ENCODE measurements around the gene TEX26. TPM values are rescaled to one million over a fixed set of nuclear protein-coding genes. Genes with fewer than 3 reads are reported as not detected.

The TEX26 gene
- polyA plus RNA-seq, 1 donor from 2014 or later: not detected

DNA sequence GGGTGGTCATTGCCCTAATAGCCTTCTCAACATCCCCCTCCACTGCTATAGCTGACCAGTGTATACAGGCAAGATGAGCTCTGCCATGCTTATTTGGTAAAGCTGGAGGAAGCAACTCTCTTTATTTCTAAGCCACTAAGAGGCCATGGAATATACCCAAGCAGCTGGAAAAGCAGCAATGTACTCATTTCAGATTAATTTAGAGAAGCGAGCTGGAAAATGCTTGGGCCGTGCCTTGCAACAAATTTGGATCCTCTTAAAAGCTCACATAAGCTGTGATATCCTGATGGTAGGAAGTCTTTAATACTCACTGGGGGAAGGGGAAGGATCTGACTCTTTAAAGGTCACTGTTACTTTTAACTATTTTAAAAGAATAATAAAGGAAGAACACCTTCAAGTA, 77.8 kb downstream of the TEX26 start:
- Histone ChIP-seq H3K27ac (ENCODE audit: low read length) (no peak overlapping the region), H3K79me2 (replicated peaks; ENCODE audit: insufficient read depth, low read length) (no peaks in the 10 kb centered on the region), H2AFZ (ENCODE audit: low read depth, low read length) (no peak overlapping the region), H4K20me1 (ENCODE audit: insufficient read depth) (no peaks in the 10 kb centered on the region), H3F3A (ENCODE audit: insufficient read depth, low read length, poor library complexity, severe bottlenecking) (peaks cover 5% of the 10 kb centered on the region), H3K4me2 (ENCODE audit: low read length) (no peak overlapping the region), H3K9me2 (ENCODE audit: insufficient read depth, low read length) (no peaks in the 10 kb centered on the region), H3K27me3 (ENCODE audit: insufficient read depth, low read depth, low read length) (no peaks in the 10 kb centered on the region), H3K36me3 (ENCODE audit: insufficient read depth, low read length) (no peaks in the 10 kb centered on the region), H3K9ac (ENCODE audit: low read length) (no peak overlapping the region), H3K4me3 (ENCODE audit: low read length) (no peak overlapping the region), H3K9me3 (ENCODE audit: low read length) (no peaks in the 10 kb centered on the region)
- TF ChIP-seq MXI1 (conservative IDR thresholded peaks at IDR 0.05; ENCODE audit: poor library complexity, severe bottlenecking) (no peak), RAD21 (conservative IDR thresholded peaks at IDR 0.05) (no peak), POLR2AphosphoS5 (IDR thresholded peaks at IDR 0.05) (no peak)

DNA sequence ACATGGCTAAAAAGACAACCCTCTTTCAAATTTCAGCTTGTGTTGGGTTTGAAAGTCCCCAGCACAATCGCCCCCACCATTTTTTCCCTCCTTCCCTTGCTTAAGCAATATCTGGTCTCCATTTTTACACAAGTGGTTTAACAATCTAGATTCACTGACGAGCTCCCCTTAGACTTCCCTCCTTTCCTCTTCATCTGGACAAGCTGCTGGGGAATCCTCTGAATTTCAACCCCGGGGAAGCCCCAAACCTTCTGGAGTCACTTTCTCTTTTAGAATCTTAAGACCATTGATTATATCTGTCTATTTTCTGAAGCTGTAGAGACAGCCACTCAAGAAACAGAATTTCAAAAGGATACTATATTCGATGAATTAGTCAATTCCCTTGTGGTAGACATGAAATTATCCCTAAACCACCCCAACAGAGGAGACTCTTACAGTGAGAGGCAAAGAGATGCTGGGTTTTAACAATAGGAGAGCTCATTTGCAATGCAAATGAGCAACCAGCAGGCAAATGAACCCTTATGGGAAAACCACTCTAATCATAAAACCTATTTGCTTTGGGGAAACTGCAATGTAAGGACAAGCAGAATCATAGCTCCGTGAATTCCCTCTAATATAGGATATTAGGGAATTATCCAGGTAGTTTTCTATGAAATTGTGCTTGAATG, 78.9 kb downstream of the TEX26 start:
- H3K27me3 ChIP-seq (ENCODE audit: insufficient read depth, low read depth, low read length): no peaks in the 10 kb centered on the region
- no peaks in the 10 kb centered on the region for H4K20me1 ChIP-seq (ENCODE audit: insufficient read depth)
- H3K9me3 ChIP-seq (ENCODE audit: low read length): no peaks in the 10 kb centered on the region
- peak overlapping the region; percentile 72 for H3K27ac ChIP-seq (ENCODE audit: low read length)
- peaks cover 5% of the 10 kb centered on the region for H3F3A ChIP-seq (ENCODE audit: insufficient read depth, low read length, poor library complexity, severe bottlenecking)
- no peaks in the 10 kb centered on the region for H3K9me2 ChIP-seq (ENCODE audit: insufficient read depth, low read length)
- peak overlapping the region; percentile 42 for H3K4me2 ChIP-seq (ENCODE audit: low read length)
- peak overlapping the region; percentile 34 for H3K4me3 ChIP-seq (ENCODE audit: low read length)
- H3K36me3 ChIP-seq (ENCODE audit: insufficient read depth, low read length): no peaks in the 10 kb centered on the region
- peak overlapping the region; percentile 17 for H3K9ac ChIP-seq (ENCODE audit: low read length)
- H2AFZ ChIP-seq (ENCODE audit: low read depth, low read length): no peak overlapping the region
- no peaks in the 10 kb centered on the region for H3K79me2 ChIP-seq (replicated peaks; ENCODE audit: insufficient read depth, low read length)
- TF ChIP-seq POLR2AphosphoS5 (IDR thresholded peaks at IDR 0.05): peak; percentile 23
- TF ChIP-seq, protein P1, sequence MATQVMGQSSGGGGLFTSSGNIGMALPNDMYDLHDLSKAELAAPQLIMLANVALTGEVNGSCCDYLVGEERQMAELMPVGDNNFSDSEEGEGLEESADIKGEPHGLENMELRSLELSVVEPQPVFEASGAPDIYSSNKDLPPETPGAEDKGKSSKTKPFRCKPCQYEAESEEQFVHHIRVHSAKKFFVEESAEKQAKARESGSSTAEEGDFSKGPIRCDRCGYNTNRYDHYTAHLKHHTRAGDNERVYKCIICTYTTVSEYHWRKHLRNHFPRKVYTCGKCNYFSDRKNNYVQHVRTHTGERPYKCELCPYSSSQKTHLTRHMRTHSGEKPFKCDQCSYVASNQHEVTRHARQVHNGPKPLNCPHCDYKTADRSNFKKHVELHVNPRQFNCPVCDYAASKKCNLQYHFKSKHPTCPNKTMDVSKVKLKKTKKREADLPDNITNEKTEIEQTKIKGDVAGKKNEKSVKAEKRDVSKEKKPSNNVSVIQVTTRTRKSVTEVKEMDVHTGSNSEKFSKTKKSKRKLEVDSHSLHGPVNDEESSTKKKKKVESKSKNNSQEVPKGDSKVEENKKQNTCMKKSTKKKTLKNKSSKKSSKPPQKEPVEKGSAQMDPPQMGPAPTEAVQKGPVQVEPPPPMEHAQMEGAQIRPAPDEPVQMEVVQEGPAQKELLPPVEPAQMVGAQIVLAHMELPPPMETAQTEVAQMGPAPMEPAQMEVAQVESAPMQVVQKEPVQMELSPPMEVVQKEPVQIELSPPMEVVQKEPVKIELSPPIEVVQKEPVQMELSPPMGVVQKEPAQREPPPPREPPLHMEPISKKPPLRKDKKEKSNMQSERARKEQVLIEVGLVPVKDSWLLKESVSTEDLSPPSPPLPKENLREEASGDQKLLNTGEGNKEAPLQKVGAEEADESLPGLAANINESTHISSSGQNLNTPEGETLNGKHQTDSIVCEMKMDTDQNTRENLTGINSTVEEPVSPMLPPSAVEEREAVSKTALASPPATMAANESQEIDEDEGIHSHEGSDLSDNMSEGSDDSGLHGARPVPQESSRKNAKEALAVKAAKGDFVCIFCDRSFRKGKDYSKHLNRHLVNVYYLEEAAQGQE (IDR thresholded peaks at IDR 0.05; ENCODE audit: borderline replicate concordance): no peak

DNA sequence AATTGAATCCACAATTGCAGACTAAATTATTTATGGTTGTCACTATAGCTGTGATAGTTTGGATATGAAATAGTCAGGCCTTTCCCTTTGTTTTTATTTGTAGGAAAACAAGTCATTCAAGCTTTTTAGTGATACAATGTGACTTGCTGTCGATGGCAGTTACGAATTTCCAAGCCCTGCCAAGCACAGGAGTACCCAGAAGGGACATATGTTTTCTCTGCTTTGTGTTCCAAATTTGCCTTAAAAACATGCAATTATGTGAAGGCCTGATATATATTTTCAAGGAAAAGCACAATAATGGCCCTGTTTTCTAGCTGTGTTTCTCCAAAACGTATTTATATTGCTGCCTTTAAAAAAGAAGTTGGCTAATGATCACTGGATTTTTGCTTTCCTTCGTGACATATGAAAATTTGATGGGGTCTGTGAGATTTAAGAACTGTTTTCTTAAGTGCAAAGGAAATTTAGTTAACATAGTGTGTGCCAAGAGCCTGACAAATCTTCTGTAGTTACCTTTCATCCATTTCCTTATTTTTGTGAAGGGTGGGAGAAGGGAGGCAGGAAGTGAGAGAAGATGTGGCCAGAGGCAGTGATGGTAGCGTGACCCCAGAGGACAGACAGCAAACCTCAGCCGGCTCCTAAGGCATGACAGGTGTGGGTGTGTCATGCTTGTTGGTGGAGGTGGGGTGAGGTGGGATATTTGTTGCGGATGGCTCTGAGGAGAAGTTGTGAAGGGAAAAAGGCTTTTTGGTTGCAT, 79.6 kb downstream of the TEX26 start:
- H3K36me3 ChIP-seq (ENCODE audit: insufficient read depth, low read length): no peaks in the 10 kb centered on the region
- TF ChIP-seq MXI1 (conservative IDR thresholded peaks at IDR 0.05; ENCODE audit: poor library complexity, severe bottlenecking): no peak
- TF ChIP-seq, protein P2, sequence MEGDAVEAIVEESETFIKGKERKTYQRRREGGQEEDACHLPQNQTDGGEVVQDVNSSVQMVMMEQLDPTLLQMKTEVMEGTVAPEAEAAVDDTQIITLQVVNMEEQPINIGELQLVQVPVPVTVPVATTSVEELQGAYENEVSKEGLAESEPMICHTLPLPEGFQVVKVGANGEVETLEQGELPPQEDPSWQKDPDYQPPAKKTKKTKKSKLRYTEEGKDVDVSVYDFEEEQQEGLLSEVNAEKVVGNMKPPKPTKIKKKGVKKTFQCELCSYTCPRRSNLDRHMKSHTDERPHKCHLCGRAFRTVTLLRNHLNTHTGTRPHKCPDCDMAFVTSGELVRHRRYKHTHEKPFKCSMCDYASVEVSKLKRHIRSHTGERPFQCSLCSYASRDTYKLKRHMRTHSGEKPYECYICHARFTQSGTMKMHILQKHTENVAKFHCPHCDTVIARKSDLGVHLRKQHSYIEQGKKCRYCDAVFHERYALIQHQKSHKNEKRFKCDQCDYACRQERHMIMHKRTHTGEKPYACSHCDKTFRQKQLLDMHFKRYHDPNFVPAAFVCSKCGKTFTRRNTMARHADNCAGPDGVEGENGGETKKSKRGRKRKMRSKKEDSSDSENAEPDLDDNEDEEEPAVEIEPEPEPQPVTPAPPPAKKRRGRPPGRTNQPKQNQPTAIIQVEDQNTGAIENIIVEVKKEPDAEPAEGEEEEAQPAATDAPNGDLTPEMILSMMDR (IDR thresholded peaks at IDR 0.05; ENCODE audit: poor library complexity, severe bottlenecking): no peak
- no peak for TF ChIP-seq TAF1 (IDR thresholded peaks at IDR 0.05; ENCODE audit: low read depth)
- TF ChIP-seq RAD21 (conservative IDR thresholded peaks at IDR 0.05): no peak
- TF ChIP-seq, protein P1 (IDR thresholded peaks at IDR 0.05; ENCODE audit: borderline replicate concordance): no peak
- TF ChIP-seq EZH2 (IDR thresholded peaks at IDR 0.05; ENCODE audit: borderline replicate concordance, insufficient read depth, low read length, poor library complexity, severe bottlenecking): no peak
- no peak for TF ChIP-seq EP300 (conservative IDR thresholded peaks at IDR 0.05; ENCODE audit: poor library complexity, severe bottlenecking)
- no peak for TF ChIP-seq SMC3 (conservative IDR thresholded peaks at IDR 0.05; ENCODE audit: poor library complexity)
- TF ChIP-seq POLR2AphosphoS5 (IDR thresholded peaks at IDR 0.05): peak; percentile 2
- H3K27me3 ChIP-seq (ENCODE audit: insufficient read depth, low read depth, low read length): no peaks in the 10 kb centered on the region
- H3K9me3 ChIP-seq (ENCODE audit: low read length): no peaks in the 10 kb centered on the region
- H3K27ac ChIP-seq (ENCODE audit: low read length): peak overlapping the region; percentile 72
- no peak overlapping the region for H2AFZ ChIP-seq (ENCODE audit: low read depth, low read length)
- no peaks in the 10 kb centered on the region for H3K9me2 ChIP-seq (ENCODE audit: insufficient read depth, low read length)
- H4K20me1 ChIP-seq (ENCODE audit: insufficient read depth): no peaks in the 10 kb centered on the region
- H3K4me3 ChIP-seq (ENCODE audit: low read length): peak overlapping the region; percentile 34
- H3K79me2 ChIP-seq (replicated peaks; ENCODE audit: insufficient read depth, low read length): no peaks in the 10 kb centered on the region
- peak overlapping the region; percentile 21 for H3K9ac ChIP-seq (ENCODE audit: low read length)
- peaks cover 5% of the 10 kb centered on the region for H3F3A ChIP-seq (ENCODE audit: insufficient read depth, low read length, poor library complexity, severe bottlenecking)
- peak overlapping the region; percentile 42 for H3K4me2 ChIP-seq (ENCODE audit: low read length)
